Smooth muscle cell (in vitro differentiated cells): ENCODE measurements around the gene NIPSNAP2. TPM values are rescaled to one million over a fixed set of nuclear protein-coding genes. Genes with fewer than 3 reads are reported as not detected.
"Not testable (repeated sequence)": the region's sequence is repeated elsewhere in the genome, so short reads cannot be mapped to it uniquely, and the experiment has no call there.

ENCODE experiments used
- DNase-seq: peaks from one replicate; lab custom pipeline; 2025; ENCODE audit not compliant: unreplicated experiment; lab: John Stamatoyannopoulos, UW
- H2AFZ ChIP-seq: fragments of 200-600 bp; sonication (generic); 2 replicates; pipeline ENCODE4 v1.6.0; 2016; ENCODE audit warnings: antibody characterized with exemption, low read depth, mild to moderate bottlenecking
- H3F3A ChIP-seq: fragments of 200-600 bp; sonication (generic); 2 replicates; pipeline ENCODE4 v1.6.0; 2017; ENCODE audit warnings: antibody characterized with exemption, low read depth
- H3K27ac ChIP-seq: fragments of 200-600 bp; sonication (generic); 2 replicates; pipeline ENCODE4 v1.5.1; 2016; ENCODE audit warnings: low read depth, mild to moderate bottlenecking
- H3K27me3 ChIP-seq: fragments of 200-600 bp; sonication (generic); 2 replicates; pipeline ENCODE4 v1.6.1; 2016; ENCODE audit warnings: low read depth, mild to moderate bottlenecking
- H3K36me3 ChIP-seq: fragments of 200-600 bp; sonication (generic); 2 replicates; pipeline ENCODE4 v1.5.1; 2016; ENCODE audit warnings: low read depth
- H3K4me1 ChIP-seq: fragments of 200-600 bp; sonication (generic); 2 replicates; pipeline ENCODE4 v1.5.1; 2016; ENCODE audit warnings: low read depth
- H3K4me2 ChIP-seq: fragments of 200-600 bp; sonication (generic); 2 replicates; pipeline ENCODE4 v1.6.0; 2016; ENCODE audit warnings: mild to moderate bottlenecking
- H3K4me3 ChIP-seq: fragments of 200-600 bp; sonication (generic); 2 replicates; pipeline ENCODE4 v1.5.1; 2016; ENCODE audit warnings: mild to moderate bottlenecking
- H3K79me2 ChIP-seq: fragments of 200-600 bp; sonication (generic); 2 replicates; pipeline ENCODE4 v1.6.0; 2016; ENCODE audit warnings: low read depth, mild to moderate bottlenecking
- H3K9ac ChIP-seq: fragments of 200-600 bp; sonication (generic); 2 replicates; pipeline ENCODE4 v1.6.0; 2016; ENCODE audit warnings: low read depth
- H3K9me3 ChIP-seq: fragments of 200-600 bp; sonication (generic); replicated peaks from 2 replicates; pipeline ENCODE4 v1.5.1; 2016; ENCODE audit warnings: low read depth
- H4K20me1 ChIP-seq: fragments of 200-600 bp; sonication (generic); 2 replicates; pipeline ENCODE4 v1.6.0; 2016; ENCODE audit warnings: low read depth
- CTCF ChIP-seq: fragments of 200-600 bp; sonication (generic); IDR thresholded peaks from 2 replicates; pipeline ENCODE4 v1.5.1; 2017; ENCODE audit warnings: borderline replicate concordance, mild to moderate bottlenecking, antibody characterized with exemption; ENCODE audit not compliant: insufficient read depth, poor library complexity, severe bottlenecking
- WGBS: methylation state at CpG from one replicate; pipeline ENCODE4 v1.1.7; 2016; ENCODE audit warnings: low lambda C conversion rate; 5-methylcytosine and 5-hydroxymethylcytosine counted together
- polyA plus RNA-seq: library from polyadenylated mRNA; unstranded; fragments of >200 nt; fragmentation: Nextera tagmentation; extraction: Ambion mirVana; gene quantifications from 2 replicates; pipeline ENCODE4 v1.2.1, GENCODE V29; 2016
- total RNA-seq: library from RNA; depleted of rRNA; stranded (reverse); fragments of >200 nt; gene quantifications from 2 replicates; pipeline ENCODE4 v1.2.3, GENCODE V29; 2014

NIPSNAP2 gene
- total and polyA plus RNA-seq, 2 experiments from 2014 or later: 41.2 to 44.7 TPM

DNA sequence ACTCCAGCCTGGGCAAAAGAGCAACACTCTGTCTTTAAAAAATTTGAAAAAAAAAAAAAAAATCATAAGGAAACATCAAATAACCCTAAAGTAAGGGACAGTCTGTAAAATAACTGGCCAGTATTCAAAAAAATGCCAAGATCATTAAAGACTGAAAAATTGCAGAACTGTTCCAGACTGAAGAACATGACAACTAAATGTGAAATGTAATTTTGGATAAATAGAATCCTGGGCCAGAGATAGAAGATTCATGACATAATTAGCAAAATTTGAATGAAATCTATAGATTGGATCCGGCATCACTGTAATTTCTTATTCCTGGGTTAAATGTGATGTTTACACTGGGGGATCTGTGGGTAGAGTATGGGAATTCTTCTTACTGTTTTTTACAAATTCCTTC, 83.9 kb downstream of the NIPSNAP2 start:
- no peak for DNase-seq
- Histone ChIP-seq H3K79me2 (peaks cover 27% of the 10 kb centered on the region), H3F3A (peaks cover 16% of the 10 kb centered on the region), H3K4me2 (peak overlapping the region; percentile 11), H4K20me1 (no peaks in the 10 kb centered on the region), H3K27ac (peak overlapping the region; percentile 79), H3K9me3 (no peaks in the 10 kb centered on the region), H3K4me1 (peaks cover 13% of the 10 kb centered on the region), H3K4me3 (no peak overlapping the region), H3K36me3 (no peaks in the 10 kb centered on the region), H2AFZ (no peak overlapping the region), H3K27me3 (no peaks in the 10 kb centered on the region), H3K9ac (no peak overlapping the region)
- no peak for TF ChIP-seq CTCF
- WGBS: 81% methylated on average over 1 of the region's 1 CpG

DNA sequence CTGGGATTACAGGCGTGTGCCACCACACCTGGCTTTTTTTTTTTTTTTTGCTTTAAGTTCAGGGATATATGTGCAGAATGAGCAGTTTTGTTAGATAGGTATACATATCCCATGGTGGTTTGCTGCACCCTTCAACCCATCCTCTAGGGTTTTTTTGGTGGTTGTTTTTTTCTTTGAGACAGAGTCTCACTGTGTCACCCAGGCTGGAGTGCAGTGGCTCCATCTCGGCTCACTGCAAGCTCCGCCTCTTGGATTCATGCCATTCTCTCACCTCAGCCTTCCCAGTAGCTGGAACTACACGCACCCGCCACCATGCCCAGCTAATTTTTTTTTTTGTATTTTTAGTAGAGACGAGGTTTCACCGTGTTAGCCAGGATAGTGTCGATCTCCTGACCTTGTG, 84.4 kb downstream of the NIPSNAP2 start:
- H3K27ac ChIP-seq: peak overlapping the region; percentile 79
- not testable (repeated sequence) for H2AFZ ChIP-seq, H3K27me3 ChIP-seq, H3K4me3 ChIP-seq, DNase-seq, H3K9me3 ChIP-seq, H3K9ac ChIP-seq, H4K20me1 ChIP-seq, H3K36me3 ChIP-seq
- peaks cover 14% of the 10 kb centered on the region for H3K4me1 ChIP-seq
- H3K79me2 ChIP-seq: peaks cover 30% of the 10 kb centered on the region
- WGBS: 65% methylated on average over 8 of the region's 8 CpGs
- H3K4me2 ChIP-seq: peak overlapping the region; percentile 11
- peaks cover 16% of the 10 kb centered on the region for H3F3A ChIP-seq

Other genes with a start within 250 kb of the NIPSNAP2 start
- not detected in 2 replicates for gene SEPTIN14, start 101.8 kb upstream of the NIPSNAP2 start, total RNA-seq
- gene SEPTIN14, start 101.8 kb upstream of the NIPSNAP2 start, polyA plus RNA-seq: not detected in 2 replicates
- 2.1 and 3.2 TPM in 2 replicates for gene ZNF713, start 77.1 kb upstream of the NIPSNAP2 start, total RNA-seq
- gene ZNF713, start 77.1 kb upstream of the NIPSNAP2 start, polyA plus RNA-seq: 1.6 and 2.4 TPM in 2 replicates
- 7.0 and 7.5 TPM in 2 replicates for gene MRPS17, start 12.7 kb upstream of the NIPSNAP2 start, total RNA-seq
- gene MRPS17, start 12.7 kb upstream of the NIPSNAP2 start, polyA plus RNA-seq: 16.8 and 17.6 TPM in 2 replicates
- gene PSPH, start 86.9 kb downstream of the NIPSNAP2 start, total RNA-seq: 31.2 and 41.5 TPM in 2 replicates
- 14.8 and 17.2 TPM in 2 replicates for gene PSPH, start 86.9 kb downstream of the NIPSNAP2 start, polyA plus RNA-seq
- 130 and 157 TPM in 2 replicates for gene CCT6A, start 87.2 kb downstream of the NIPSNAP2 start, total RNA-seq
- 97.7 and 117 TPM in 2 replicates for gene CCT6A, start 87.2 kb downstream of the NIPSNAP2 start, polyA plus RNA-seq
- gene SUMF2, start 99.7 kb downstream of the NIPSNAP2 start, total RNA-seq: 62.2 and 87.2 TPM in 2 replicates
- 121 and 123 TPM in 2 replicates for gene SUMF2, start 99.7 kb downstream of the NIPSNAP2 start, polyA plus RNA-seq
- 0.81 TPM in 1 of 2 replicates, not detected in the other for gene PHKG1, start 128.4 kb downstream of the NIPSNAP2 start, total RNA-seq
- gene PHKG1, start 128.4 kb downstream of the NIPSNAP2 start, polyA plus RNA-seq: 0.26 and 0.33 TPM in 2 replicates
- gene CHCHD2, start 141.9 kb downstream of the NIPSNAP2 start, total RNA-seq: 118 and 142 TPM in 2 replicates
- 146 TPM in 2 replicates for gene CHCHD2, start 141.9 kb downstream of the NIPSNAP2 start, polyA plus RNA-seq
- gene NUPR2, start 151.8 kb downstream of the NIPSNAP2 start, total RNA-seq: not detected in 2 replicates
- not detected in 2 replicates for gene NUPR2, start 151.8 kb downstream of the NIPSNAP2 start, polyA plus RNA-seq